ENCODE measurements around the gene HES7. TPM values are rescaled to one million over a fixed set of nuclear protein-coding genes. Genes with fewer than 3 reads are reported as not detected.

The HES7 gene
- total RNA-seq, 1 experiment from 2014 or later, result 0.61 TPM

DNA sequence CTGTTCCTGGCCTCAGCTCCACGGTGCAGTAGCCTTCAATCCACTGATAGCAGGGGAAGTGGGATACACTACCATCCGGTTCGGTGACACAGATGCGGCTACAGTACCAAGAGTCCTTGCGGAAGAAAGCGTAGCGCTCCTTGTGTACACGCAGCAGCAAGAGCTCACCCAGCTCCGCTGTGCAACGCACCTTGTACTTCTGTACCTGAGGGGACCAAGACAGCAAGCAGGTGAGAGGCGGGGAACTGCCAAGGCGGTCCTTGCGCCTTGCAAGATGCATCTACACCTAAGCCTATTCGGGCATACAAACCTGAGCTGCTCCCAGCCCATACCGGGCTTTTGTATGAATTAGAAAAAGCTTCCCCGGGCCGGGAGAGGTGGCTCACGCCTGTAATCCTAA, 7.1 kb downstream of the HES7 start (continued):
- TF ChIP-seq, protein P1, sequence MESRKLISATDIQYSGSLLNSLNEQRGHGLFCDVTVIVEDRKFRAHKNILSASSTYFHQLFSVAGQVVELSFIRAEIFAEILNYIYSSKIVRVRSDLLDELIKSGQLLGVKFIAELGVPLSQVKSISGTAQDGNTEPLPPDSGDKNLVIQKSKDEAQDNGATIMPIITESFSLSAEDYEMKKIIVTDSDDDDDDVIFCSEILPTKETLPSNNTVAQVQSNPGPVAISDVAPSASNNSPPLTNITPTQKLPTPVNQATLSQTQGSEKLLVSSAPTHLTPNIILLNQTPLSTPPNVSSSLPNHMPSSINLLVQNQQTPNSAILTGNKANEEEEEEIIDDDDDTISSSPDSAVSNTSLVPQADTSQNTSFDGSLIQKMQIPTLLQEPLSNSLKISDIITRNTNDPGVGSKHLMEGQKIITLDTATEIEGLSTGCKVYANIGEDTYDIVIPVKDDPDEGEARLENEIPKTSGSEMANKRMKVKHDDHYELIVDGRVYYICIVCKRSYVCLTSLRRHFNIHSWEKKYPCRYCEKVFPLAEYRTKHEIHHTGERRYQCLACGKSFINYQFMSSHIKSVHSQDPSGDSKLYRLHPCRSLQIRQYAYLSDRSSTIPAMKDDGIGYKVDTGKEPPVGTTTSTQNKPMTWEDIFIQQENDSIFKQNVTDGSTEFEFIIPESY (IDR thresholded peaks at IDR 0.05; ENCODE audit: extremely low read depth, insufficient replicate concordance, low read length), result no peak
- TF ChIP-seq EZH2phosphoT487 (IDR thresholded peaks at IDR 0.05; ENCODE audit: borderline replicate concordance) (no peak), CEBPB (IDR thresholded peaks at IDR 0.05; ENCODE audit: low read depth) (no peak)

DNA sequence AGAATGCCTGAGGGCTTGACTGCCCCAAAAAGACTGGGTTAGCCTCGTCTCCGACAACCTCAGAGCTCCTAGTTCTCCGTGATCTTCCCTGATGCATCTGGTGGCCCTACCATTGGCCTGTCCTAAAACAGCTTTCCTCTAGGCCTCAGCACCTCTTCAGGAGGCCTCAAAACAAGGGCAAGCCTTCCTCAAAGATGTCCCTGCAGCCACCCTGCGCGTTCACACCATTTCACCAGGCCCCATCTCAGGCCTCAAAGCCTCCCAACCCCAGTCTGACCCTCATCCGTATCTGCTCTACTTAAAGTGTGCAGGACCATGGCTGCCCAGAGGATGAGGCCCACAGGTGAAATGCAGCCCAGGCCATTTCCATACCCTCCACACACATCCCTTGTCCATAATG, 13.0 kb downstream of the HES7 start:
- no peak for ATAC-seq
- Histone ChIP-seq H3K27me3 (ENCODE audit: insufficient read depth, low read length) (no peaks in the 10 kb centered on the region), H3K9me3 (ENCODE audit: control insufficient read depth in 1 of 2, insufficient read depth in 1 of 2, low read depth in 1 of 2, low read length in 2 of 2) (no peaks in the 10 kb centered on the region), H4K20me1 (ENCODE audit: insufficient read depth) (no peaks in the 10 kb centered on the region), H3K9me2 (ENCODE audit: insufficient read depth) (no peaks in the 10 kb centered on the region), H3K4me1 (ENCODE audit: control insufficient read depth in 1 of 2, insufficient read depth in 2 of 2, low read length in 2 of 2) (peaks cover 0 to 9% of the 10 kb centered on the region in 2 experiments; a peak in 2 of 4 replicates), H3K36me3 (ENCODE audit: control insufficient read depth in 1 of 2, insufficient read depth in 2 of 2, low read length in 2 of 2) (no peaks in the 10 kb centered on the region), H3K79me2 (ENCODE audit: insufficient read depth, low read length) (no peaks in the 10 kb centered on the region), H2AFZ (ENCODE audit: low read depth, low read length, poor library complexity, severe bottlenecking) (no peak overlapping the region), H3K4me2 (ENCODE audit: low read length) (no peak overlapping the region), H3K27ac (ENCODE audit: low read depth, low read length) (no peak overlapping the region), H3K4me3 (replicated peaks in 1 of 2; ENCODE audit: low read depth in 1 of 2, low read length in 2 of 2) (no peak overlapping the region), H3K9ac (ENCODE audit: low read length) (no peak overlapping the region)
- BruUV-seq (replicated peaks), result no TSS peak
- CTCF ChIA-PET, result interaction anchor here (0.6 to 2.3 kb wide), 10 partner anchors 9 to 51 kb away, joined by 3 to 17 read pairs (median 4); no protein-coding TSS in a partner anchor
- intact Hi-C loops (cut with micrococcal nuclease), result loop anchor here (1.0 kb wide), 1 partner anchor 51 kb away; no protein-coding TSS in a partner anchor
- RAD21 ChIA-PET (ENCODE audit: low non-redundant PET in 1 of 2, low total read pairs in 2 of 2, uncharacterized antibody in 2 of 2, unreplicated experiment in 2 of 2), result no interaction called here
- POLR2A ChIA-PET, result interaction anchor here (1.3 to 1.6 kb wide), 2 partner anchors 9 to 50 kb away, joined by 3 to 4 read pairs; no protein-coding TSS in a partner anchor
- DNase-seq (ENCODE audit: low read depth, low spot score), result no peak
- TF ChIP-seq JUND (IDR thresholded peaks at IDR 0.05) (no peak), POLR2A (IDR thresholded peaks at IDR 0.05; ENCODE audit: borderline replicate concordance, extremely low read depth, insufficient read depth, insufficient read length) (no peak), EZH2phosphoT487 (IDR thresholded peaks at IDR 0.05; ENCODE audit: borderline replicate concordance) (no peak), CEBPB (IDR thresholded peaks at IDR 0.05; ENCODE audit: low read depth) (no peak), RAD21 (IDR thresholded peaks at IDR 0.05; ENCODE audit: low read depth) (no peak), ZNF274 (IDR thresholded peaks at IDR 0.05; ENCODE audit: low read depth, low read length) (no peak), TCF7L2 (IDR thresholded peaks at IDR 0.05; ENCODE audit: borderline replicate concordance, extremely low read depth, insufficient read depth, insufficient read length) (no peak), ELF1 (IDR thresholded peaks at IDR 0.05; ENCODE audit: borderline replicate concordance, low read depth) (no peak), EZH2 (IDR thresholded peaks at IDR 0.05) (no peak), ZFX (IDR thresholded peaks at IDR 0.05) (no peak), CBX3 (IDR thresholded peaks at IDR 0.05; ENCODE audit: low read depth) (no peak), SIN3A (IDR thresholded peaks at IDR 0.05; ENCODE audit: low read depth) (no peak), SRF (IDR thresholded peaks at IDR 0.05; ENCODE audit: low read depth) (no peak), SP1 (IDR thresholded peaks at IDR 0.05; ENCODE audit: low read depth) (no peak)
- TF ChIP-seq, protein P2, sequence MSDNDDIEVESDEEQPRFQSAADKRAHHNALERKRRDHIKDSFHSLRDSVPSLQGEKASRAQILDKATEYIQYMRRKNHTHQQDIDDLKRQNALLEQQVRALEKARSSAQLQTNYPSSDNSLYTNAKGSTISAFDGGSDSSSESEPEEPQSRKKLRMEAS (IDR thresholded peaks at IDR 0.05), result no peak
- TF ChIP-seq, protein P3, sequence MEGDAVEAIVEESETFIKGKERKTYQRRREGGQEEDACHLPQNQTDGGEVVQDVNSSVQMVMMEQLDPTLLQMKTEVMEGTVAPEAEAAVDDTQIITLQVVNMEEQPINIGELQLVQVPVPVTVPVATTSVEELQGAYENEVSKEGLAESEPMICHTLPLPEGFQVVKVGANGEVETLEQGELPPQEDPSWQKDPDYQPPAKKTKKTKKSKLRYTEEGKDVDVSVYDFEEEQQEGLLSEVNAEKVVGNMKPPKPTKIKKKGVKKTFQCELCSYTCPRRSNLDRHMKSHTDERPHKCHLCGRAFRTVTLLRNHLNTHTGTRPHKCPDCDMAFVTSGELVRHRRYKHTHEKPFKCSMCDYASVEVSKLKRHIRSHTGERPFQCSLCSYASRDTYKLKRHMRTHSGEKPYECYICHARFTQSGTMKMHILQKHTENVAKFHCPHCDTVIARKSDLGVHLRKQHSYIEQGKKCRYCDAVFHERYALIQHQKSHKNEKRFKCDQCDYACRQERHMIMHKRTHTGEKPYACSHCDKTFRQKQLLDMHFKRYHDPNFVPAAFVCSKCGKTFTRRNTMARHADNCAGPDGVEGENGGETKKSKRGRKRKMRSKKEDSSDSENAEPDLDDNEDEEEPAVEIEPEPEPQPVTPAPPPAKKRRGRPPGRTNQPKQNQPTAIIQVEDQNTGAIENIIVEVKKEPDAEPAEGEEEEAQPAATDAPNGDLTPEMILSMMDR (IDR thresholded peaks at IDR 0.05 in 2 of 3, conservative IDR thresholded peaks at IDR 0.05 in 1 of 3; ENCODE audit: borderline replicate concordance in 1 of 3, insufficient read depth in 1 of 3, low read depth in 2 of 3, low read length in 2 of 3), result no peak
- TF ChIP-seq, protein P4, sequence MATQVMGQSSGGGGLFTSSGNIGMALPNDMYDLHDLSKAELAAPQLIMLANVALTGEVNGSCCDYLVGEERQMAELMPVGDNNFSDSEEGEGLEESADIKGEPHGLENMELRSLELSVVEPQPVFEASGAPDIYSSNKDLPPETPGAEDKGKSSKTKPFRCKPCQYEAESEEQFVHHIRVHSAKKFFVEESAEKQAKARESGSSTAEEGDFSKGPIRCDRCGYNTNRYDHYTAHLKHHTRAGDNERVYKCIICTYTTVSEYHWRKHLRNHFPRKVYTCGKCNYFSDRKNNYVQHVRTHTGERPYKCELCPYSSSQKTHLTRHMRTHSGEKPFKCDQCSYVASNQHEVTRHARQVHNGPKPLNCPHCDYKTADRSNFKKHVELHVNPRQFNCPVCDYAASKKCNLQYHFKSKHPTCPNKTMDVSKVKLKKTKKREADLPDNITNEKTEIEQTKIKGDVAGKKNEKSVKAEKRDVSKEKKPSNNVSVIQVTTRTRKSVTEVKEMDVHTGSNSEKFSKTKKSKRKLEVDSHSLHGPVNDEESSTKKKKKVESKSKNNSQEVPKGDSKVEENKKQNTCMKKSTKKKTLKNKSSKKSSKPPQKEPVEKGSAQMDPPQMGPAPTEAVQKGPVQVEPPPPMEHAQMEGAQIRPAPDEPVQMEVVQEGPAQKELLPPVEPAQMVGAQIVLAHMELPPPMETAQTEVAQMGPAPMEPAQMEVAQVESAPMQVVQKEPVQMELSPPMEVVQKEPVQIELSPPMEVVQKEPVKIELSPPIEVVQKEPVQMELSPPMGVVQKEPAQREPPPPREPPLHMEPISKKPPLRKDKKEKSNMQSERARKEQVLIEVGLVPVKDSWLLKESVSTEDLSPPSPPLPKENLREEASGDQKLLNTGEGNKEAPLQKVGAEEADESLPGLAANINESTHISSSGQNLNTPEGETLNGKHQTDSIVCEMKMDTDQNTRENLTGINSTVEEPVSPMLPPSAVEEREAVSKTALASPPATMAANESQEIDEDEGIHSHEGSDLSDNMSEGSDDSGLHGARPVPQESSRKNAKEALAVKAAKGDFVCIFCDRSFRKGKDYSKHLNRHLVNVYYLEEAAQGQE (IDR thresholded peaks at IDR 0.05; ENCODE audit: low read depth), result no peak
